PC-9 (cell line): ENCODE measurements around the gene RPL10A. TPM values are rescaled to one million over a fixed set of nuclear protein-coding genes. Genes with fewer than 3 reads are reported as not detected.

ENCODE experiments used
- BruUV-seq: library from RNA; stranded (reverse); fragments of 400-500 nt; replicated peaks from 2 replicates; lab custom pipeline; 2021; lab: Mats Ljungman, UMichigan
- CTCF ChIA-PET: fragments of 300-600 bp; sonication (Branson Sonifier 250); formaldehyde crosslinking; loops from one replicate; lab custom pipeline; 2022; ENCODE audit warnings: antibody characterized with exemption; lab: Charles Lee
- POLR2A ChIA-PET: fragments of 300-600 bp; sonication (Branson Sonifier 250); formaldehyde crosslinking; loops from one replicate; lab custom pipeline; 2022; ENCODE audit warnings: antibody characterized with exemption; ENCODE audit not compliant: unreplicated experiment; lab: Charles Lee
- DNase-seq, 2 experiments: peaks; one replicate each; pipeline versions ENCODE4 v3.0.0 to v3.0.0-alpha.2; 2015 to 2022; ENCODE audit warnings: mixed read lengths in 1 of 2
- H2AFZ ChIP-seq: fragments of 200-600 bp; sonication (generic); 2 replicates; pipeline ENCODE4 v1.8.1; 2017; ENCODE audit warnings: antibody characterized with exemption
- H3F3A ChIP-seq: fragments of 200-600 bp; sonication (generic); 2 replicates; pipeline ENCODE4 v1.8.1; 2017; ENCODE audit warnings: antibody characterized with exemption, mild to moderate bottlenecking, low read depth; ENCODE audit not compliant: insufficient read depth
- H3K27ac ChIP-seq: fragments of 200-600 bp; sonication (generic); 2 replicates; pipeline ENCODE4 v1.6.1; 2016; ENCODE audit warnings: mixed run types
- H3K27me3 ChIP-seq: fragments of 200-600 bp; sonication (generic); 2 replicates; pipeline ENCODE4 v1.6.1; 2016; ENCODE audit warnings: low read depth, mixed run types; ENCODE audit not compliant: insufficient read depth
- H3K36me3 ChIP-seq: fragments of 200-600 bp; sonication (generic); 2 replicates; pipeline ENCODE4 v1.6.1; 2016; ENCODE audit warnings: low read depth, mixed run types
- H3K4me1 ChIP-seq: fragments of 200-600 bp; sonication (generic); replicated peaks from 2 replicates; pipeline ENCODE4 v1.6.1; 2016; ENCODE audit warnings: mixed run types; ENCODE audit not compliant: insufficient read depth
- H3K4me2 ChIP-seq: fragments of 200-600 bp; sonication (generic); 2 replicates; pipeline ENCODE4 v1.6.1; 2017; ENCODE audit warnings: mixed run types
- H3K4me3 ChIP-seq: fragments of 200-600 bp; sonication (generic); 2 replicates; pipeline ENCODE4 v1.6.1; 2016; ENCODE audit warnings: mixed run types
- H3K79me2 ChIP-seq: fragments of 200-600 bp; sonication (generic); 2 replicates; pipeline ENCODE4 v1.6.1; 2017; ENCODE audit warnings: low read depth, mixed run types
- H3K9me2 ChIP-seq: fragments of 200-600 bp; sonication (generic); 2 replicates; pipeline ENCODE4 v1.8.1; 2017; ENCODE audit warnings: mild to moderate bottlenecking; ENCODE audit not compliant: insufficient read depth
- H3K9me3 ChIP-seq: fragments of 200-600 bp; sonication (generic); 2 replicates; pipeline ENCODE4 v1.8.1; 2016; ENCODE audit warnings: low read depth; ENCODE audit not compliant: insufficient read depth
- H4K20me1 ChIP-seq: fragments of 200-600 bp; sonication (generic); 2 replicates; pipeline ENCODE4 v1.8.1; 2017; ENCODE audit not compliant: insufficient read depth
- CTCF ChIP-seq: fragments of 200-600 bp; sonication (generic); conservative IDR thresholded peaks from 2 replicates; pipeline ENCODE4 v1.6.1; 2017; ENCODE audit warnings: mixed run types, antibody characterized with exemption, mild to moderate bottlenecking, moderate library complexity
- EZH2 ChIP-seq: fragments of 200-600 bp; sonication (generic); IDR thresholded peaks from 2 replicates; pipeline ENCODE4 v1.8.0; 2017; ENCODE audit warnings: antibody characterized with exemption, low read depth
- intact Hi-C: fragments of 100-400 bp; cut with micrococcal nuclease; formaldehyde crosslinking; loops from one replicate; pipeline ENCODE4 v1.10.0; 2022; ENCODE audit not compliant: unreplicated experiment
- total RNA-seq: library from RNA; stranded (reverse); gene quantifications from 2 replicates; pipeline ENCODE4 v1.2.3, GENCODE V29; 2021

RPL10A gene
- total RNA-seq, 1 experiment from 2014 or later = 1,335 TPM

- Histone ChIP-seq H3K4me3 (peak within 1 kb of the TSS; percentile 65), H3K79me2 (0 out of 2 replicates have a peak, but pooled peaks cover 9% of the 10 kb centered on the region), H3K9me3 (no peaks in the 10 kb centered on the region), H3K9me2 (no peaks in the 10 kb centered on the region), H3K4me1 (peaks cover 21% of the 10 kb centered on the region), H2AFZ (peak within 1 kb of the TSS; percentile 83), H3K27me3 (no peaks in the 10 kb centered on the region), H3K4me2 (peak within 1 kb of the TSS; percentile 95), H3K27ac (no peak within 1 kb of the TSS), H4K20me1 (no peaks in the 10 kb centered on the region), H3F3A (peaks cover 6% of the 10 kb centered on the region; the same call in 1 of the 2 replicates), H3K36me3 (no peaks in the 10 kb centered on the region)
- BruUV-seq = no TSS peak
- DNase-seq = peak; percentile 76 to 97
- ChIA-PET CTCF (interaction anchor here (1.0 to 1.3 kb wide), 3 partner anchors 15 to 110 kb away, joined by 3 to 6 read pairs (median 4); partner anchors contain the start of gene PPARD), POLR2A (interaction anchor here (0.6 kb wide), 1 partner anchor 10 kb away, joined by 7 read pairs; no protein-coding TSS in a partner anchor)
- TF ChIP-seq EZH2 (no peak), CTCF (no peak)
- intact Hi-C loops = loop anchor here (1.0 to 5.0 kb wide), 2 partner anchors 16 to 60 kb away; partner anchors contain the start of gene RPL10A
Measured at GRCh38 chr6:35452183-35453090, 15.8 kb upstream of the RPL10A start, which contains the start of gene FANCE. Gene FANCE (plus strand): TSS chr6:35452338. CDS start chr6:35452546, 208 bp downstream.

- H3F3A ChIP-seq = peaks cover 6% of the 10 kb centered on the region; the same call in 1 of the 2 replicates
- ChIA-PET POLR2A (interaction anchor here (0.6 to 0.7 kb wide), 2 partner anchors 11 to 18 kb away, joined by 4 to 7 read pairs; no protein-coding TSS in a partner anchor), CTCF (interaction anchor here (1.3 kb wide), 1 partner anchor 111 kb away, joined by 6 read pairs; the partner anchor contains the start of gene PPARD)
- peak overlapping the region; percentile 65 for H3K4me3 ChIP-seq
- BruUV-seq = TSS peak; percentile 62
- peak overlapping the region; percentile 95 for H3K4me2 ChIP-seq
- intact Hi-C loops = loop anchor here (5.0 kb wide), 1 partner anchor 61 kb away; no protein-coding TSS in a partner anchor
- peak overlapping the region; percentile 83; the same call in 1 of the 2 replicates for H2AFZ ChIP-seq
- H3K9me3 ChIP-seq = no peaks in the 10 kb centered on the region
- no peaks in the 10 kb centered on the region for H3K36me3 ChIP-seq
- H3K4me1 ChIP-seq = peaks cover 21% of the 10 kb centered on the region
- H3K27ac ChIP-seq = no peak overlapping the region
- H4K20me1 ChIP-seq = no peaks in the 10 kb centered on the region
- 0 out of 2 replicates have a peak, but pooled peaks cover 9% of the 10 kb centered on the region for H3K79me2 ChIP-seq
- no peaks in the 10 kb centered on the region for H3K9me2 ChIP-seq
- no peak for DNase-seq
- H3K27me3 ChIP-seq = no peaks in the 10 kb centered on the region
- TF ChIP-seq EZH2 = no peak
- TF ChIP-seq CTCF = no peak
Measured at GRCh38 chr6:35453236-35453635, 15.0 kb upstream of the RPL10A start.
